Measurements from ENCODE around the gene PYM1.
"Not testable (repeated sequence)": the region's sequence is repeated elsewhere in the genome, so short reads cannot be mapped to it uniquely, and the experiment has no call there.

The PYM1 gene

DNA sequence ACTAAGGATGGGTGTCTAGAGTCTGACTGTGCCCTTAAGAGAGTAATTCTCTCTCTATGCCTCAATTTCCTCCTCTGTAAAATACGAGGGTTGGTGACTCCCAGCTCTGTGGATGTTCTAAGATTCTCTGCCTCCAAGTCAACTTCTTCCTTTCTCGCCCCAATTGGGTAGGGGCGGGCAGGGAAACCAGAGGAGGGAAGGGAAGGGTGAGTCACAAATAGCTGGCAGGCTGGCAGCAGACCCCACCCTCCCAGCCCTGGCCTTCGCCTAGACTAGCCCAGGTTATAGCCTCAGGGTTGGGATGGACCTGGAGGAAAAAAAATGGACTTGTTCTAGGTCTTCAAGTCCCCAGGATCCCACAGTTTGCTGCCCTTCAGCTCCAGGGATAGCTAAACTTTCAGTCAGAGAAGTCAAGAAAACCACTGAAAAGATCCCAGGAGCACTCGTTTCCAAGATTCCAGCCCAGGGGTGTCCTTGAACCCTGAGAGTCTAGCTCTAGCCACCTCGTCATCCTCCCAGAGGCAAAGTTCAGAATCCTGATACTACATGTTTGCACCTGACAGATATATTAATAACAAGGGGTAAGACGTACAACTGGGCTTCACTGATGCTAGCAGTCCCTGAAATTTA is 5.6 kb upstream of the PYM1 start:
- Mint-ChIP-seq H3K36me3 (ENCODE audit: low read depth) (peaks cover 69% of the 10 kb centered on the region), H3K4me3 (peak overlapping the region; percentile 99), H3K9me3 (no peaks in the 10 kb centered on the region), H3K27ac (peak overlapping the region; percentile 53), H3K4me1 (ENCODE audit: low read depth) (peaks cover 56% of the 10 kb centered on the region), H3K27me3 (ENCODE audit: low read depth) (no peaks in the 10 kb centered on the region)
- no peak for DNase-seq (ENCODE audit: low spot score)

DNA sequence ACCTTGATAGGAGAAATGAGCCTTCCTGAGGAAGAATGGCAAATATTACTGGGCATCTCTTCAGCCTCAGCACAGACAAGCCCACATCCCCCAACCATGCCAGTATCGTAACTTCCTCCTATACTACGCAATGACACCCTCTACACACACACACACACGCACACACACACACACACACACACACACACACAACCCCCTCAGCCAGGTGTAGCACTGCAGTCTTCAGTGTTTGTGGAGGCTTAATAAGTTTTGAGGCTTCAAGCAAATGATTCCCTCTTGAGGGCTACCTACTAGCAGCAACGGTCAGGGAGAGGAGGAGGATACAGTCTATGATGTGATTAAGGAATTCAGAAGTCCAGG is 4.8 kb upstream of the PYM1 start:
- peaks cover 53% of the 10 kb centered on the region for H3K4me1 Mint-ChIP-seq (ENCODE audit: low read depth)
- H3K27ac Mint-ChIP-seq: peak overlapping the region; percentile 97
- no peaks in the 10 kb centered on the region for H3K27me3 Mint-ChIP-seq (ENCODE audit: low read depth)
- H3K9me3 Mint-ChIP-seq: no peaks in the 10 kb centered on the region
- no peak for DNase-seq (ENCODE audit: low spot score)
- H3K4me3 Mint-ChIP-seq: peak overlapping the region; percentile 99
- peaks cover 62% of the 10 kb centered on the region for H3K36me3 Mint-ChIP-seq (ENCODE audit: low read depth)

DNA sequence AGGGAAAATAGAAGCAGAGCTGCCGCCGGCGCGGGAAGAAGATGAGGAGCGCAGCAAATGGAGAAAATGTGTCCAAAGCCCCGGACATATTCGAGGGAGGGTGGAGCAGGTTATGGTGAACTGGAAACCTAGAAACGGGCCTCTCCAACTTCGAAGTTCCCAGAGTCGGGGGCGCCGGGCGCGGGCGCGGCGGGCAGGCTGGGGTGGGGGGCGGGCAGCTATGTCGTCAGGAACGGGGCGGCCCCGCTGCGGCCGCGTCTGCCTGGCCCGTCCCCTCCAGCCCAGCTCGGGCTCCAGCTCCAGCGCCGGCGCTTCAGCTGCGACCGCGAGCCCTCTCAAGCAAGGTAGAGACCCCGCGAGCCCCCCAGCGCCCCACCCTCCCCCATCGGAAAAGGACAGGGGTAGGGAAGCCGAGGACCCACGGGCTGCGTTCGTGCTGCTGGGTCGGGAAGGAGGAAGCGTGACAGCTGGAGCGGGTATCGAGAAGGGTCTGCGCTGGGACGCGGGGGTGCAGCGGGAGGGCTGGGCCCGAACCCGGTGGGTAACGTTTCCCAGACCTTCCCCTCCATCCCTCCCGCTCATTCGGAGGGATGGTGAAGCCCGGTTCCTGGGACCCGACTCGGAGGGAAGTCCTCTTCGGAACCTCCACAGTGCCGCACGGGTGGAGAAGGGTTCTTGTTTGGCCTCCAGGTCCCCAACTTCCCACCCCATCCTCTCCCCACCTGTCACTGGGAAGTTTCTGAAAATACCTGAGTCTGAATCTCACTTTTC is 4.3 kb upstream of the PYM1 start:
- H3K4me3 Mint-ChIP-seq: peak overlapping the region; percentile 99
- H3K9me3 Mint-ChIP-seq: no peaks in the 10 kb centered on the region
- H3K36me3 Mint-ChIP-seq (ENCODE audit: low read depth): peaks cover 61% of the 10 kb centered on the region
- H3K4me1 Mint-ChIP-seq (ENCODE audit: low read depth): peaks cover 48% of the 10 kb centered on the region
- peaks cover under 1% of the 10 kb centered on the region for H3K27me3 Mint-ChIP-seq (ENCODE audit: low read depth)
- peak overlapping the region; percentile 97 for H3K27ac Mint-ChIP-seq
- peak; percentile 34 for DNase-seq (ENCODE audit: low spot score)

DNA sequence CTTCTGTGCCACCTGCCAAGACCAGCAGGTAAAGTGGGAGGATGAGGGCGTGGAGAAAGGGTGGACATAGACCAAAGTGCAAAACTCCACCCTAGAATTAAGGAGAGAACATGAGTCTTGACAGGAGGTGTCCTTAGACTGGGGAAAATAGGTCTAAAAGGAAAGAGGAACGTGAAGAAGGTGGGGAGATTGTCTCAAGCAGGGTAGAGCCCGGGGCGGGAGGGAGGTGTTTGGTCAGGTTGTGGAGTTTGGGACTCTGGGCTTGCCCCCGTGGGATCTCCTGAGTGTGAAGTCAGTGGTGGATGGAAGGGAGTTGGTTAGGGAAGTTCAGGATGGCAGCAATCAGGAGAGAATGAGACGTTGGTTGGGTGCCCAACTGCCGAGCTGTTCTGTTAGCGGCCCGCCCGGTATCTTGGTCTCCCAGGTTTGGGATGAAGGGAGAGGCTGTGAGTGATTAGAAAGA is 3.7 kb upstream of the PYM1 start:
- DNase-seq (ENCODE audit: low spot score): no peak
- H3K4me3 Mint-ChIP-seq: peak overlapping the region; percentile 99
- H3K4me1 Mint-ChIP-seq (ENCODE audit: low read depth): peaks cover 46% of the 10 kb centered on the region

DNA sequence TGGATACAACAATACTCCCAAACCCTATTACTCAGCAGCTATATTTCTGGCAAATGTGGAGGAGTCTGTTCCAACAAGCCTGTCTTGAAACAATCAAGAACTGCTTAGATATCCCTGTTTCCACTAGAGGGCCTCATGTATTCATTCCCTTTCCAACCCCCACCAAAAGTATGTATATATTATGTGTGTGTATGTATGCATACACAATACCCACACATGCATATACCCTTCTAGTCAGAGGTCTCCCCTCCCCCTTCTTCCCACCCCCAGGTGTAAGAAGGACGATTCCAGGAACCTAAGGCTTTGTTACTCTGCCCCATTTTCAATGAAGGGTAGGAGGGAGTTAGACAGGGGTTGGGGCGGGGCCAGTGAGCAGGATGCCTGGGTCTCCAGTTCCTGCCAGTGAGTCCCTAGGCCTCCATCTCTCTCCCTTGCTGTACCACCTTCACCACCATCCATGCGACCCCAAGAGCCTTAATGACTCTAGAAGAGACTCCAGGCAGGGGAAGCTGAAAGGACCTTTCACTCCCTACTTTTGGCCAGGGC is 3.1 kb upstream of the PYM1 start, which contains the start of gene DGKA:
DGKA (plus strand) TSS at position 392 of the 546 bp plus-strand sequence. CDS start 5,342 bp downstream, outside the sequence.
- peaks cover 56% of the 10 kb centered on the region for H3K36me3 Mint-ChIP-seq (ENCODE audit: low read depth)
- H3K4me1 Mint-ChIP-seq (ENCODE audit: low read depth): peaks cover 47% of the 10 kb centered on the region

More for the DNA sequence above, 3.7 kb upstream of the PYM1 start:
- Mint-ChIP-seq H3K9me3 (no peaks in the 10 kb centered on the region), H3K27ac (peak overlapping the region; percentile 97), H3K36me3 (ENCODE audit: low read depth) (peaks cover 56% of the 10 kb centered on the region), H3K27me3 (ENCODE audit: low read depth) (peaks cover 2% of the 10 kb centered on the region)

DNA sequence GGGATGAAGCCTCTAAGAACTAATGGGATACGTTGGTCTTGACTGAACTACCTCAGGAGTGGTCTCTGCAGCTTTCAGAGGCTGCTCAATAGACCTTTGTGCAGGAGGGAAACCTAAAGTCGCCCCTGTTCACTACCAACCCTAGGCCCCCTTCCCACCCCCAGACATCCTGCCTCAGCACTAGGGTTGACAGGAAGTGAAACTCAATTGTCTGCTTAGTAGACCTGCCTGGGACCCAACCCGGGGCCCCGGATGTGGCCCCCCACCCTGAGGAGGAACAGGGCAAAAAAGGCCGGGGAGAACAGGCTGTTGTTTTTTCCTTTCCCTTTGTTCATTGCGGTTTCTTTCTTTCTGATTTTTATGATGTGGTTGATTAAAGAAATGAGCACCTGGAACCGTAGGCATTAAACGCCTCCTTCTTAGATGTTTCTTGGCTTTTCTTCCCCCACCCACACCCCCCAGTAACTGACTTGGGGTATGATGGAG is 1.7 kb upstream of the PYM1 start:
- Mint-ChIP-seq H3K4me1 (ENCODE audit: low read depth) (peaks cover 44% of the 10 kb centered on the region), H3K27ac (peak overlapping the region; percentile 97), H3K36me3 (ENCODE audit: low read depth) (peaks cover 52% of the 10 kb centered on the region), H3K27me3 (ENCODE audit: low read depth) (peaks cover 2% of the 10 kb centered on the region), H3K4me3 (peak overlapping the region; percentile 99), H3K9me3 (no peaks in the 10 kb centered on the region)
- DNase-seq (ENCODE audit: low spot score): peak; percentile 85

More for the DNA sequence above, 3.1 kb upstream of the PYM1 start, which contains the start of gene DGKA:
- H3K9me3 Mint-ChIP-seq: no peaks in the 10 kb centered on the region
- H3K4me3 Mint-ChIP-seq: peak within 1 kb of the TSS; percentile 99
- DNase-seq (ENCODE audit: low spot score): peak; percentile 72
- H3K27me3 Mint-ChIP-seq (ENCODE audit: low read depth): peaks cover 2% of the 10 kb centered on the region
- H3K27ac Mint-ChIP-seq: peak within 1 kb of the TSS; percentile 97

DNA sequence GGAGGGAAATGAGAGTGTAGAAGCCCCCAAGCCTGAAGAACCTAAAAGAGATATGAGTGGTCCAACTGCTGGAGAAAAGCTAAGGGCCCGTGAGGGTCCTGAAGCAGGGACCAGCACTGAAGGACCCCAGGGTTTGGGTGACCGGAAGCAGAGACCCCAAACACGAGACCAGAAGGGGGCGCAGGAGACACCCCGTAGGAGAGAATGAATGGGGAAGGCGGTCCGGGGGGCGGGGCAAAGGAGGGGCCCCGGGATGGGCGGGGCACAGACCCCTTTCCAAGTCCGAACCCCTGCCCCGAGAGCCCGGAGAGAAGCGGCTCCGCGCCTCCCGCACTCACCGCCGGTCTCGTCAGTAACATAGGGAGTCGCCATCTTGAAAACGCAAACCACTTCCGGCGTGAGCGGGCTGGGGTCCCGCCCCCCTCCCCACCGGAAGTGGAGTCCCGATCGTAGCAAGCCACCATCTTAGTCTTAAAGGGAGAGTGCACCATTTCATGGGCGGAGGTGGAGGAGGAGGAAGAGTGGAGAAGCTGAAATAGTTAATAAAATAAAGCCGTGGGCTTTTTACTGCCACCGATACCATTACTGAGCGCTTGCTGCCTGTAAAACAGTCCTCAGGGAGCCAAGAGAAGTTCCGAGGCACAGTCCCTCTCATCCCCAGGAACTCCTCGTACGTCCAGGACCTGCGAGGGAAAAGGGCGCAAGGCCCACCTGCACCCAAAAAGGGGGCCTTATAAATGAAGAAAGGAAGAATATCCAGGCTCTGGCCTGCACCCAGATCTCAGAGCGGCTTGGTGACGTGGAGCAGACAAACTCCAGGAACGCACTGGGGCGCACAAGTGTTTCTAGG is 731 bp downstream of the PYM1 start:
- H3K27me3 Mint-ChIP-seq (ENCODE audit: low read depth): peaks cover 2% of the 10 kb centered on the region
- no peaks in the 10 kb centered on the region for H3K9me3 Mint-ChIP-seq
- peaks cover 44% of the 10 kb centered on the region for H3K4me1 Mint-ChIP-seq (ENCODE audit: low read depth)
- peak overlapping the region; percentile 97 for H3K27ac Mint-ChIP-seq
- DNase-seq (ENCODE audit: low spot score): peak; percentile 88
- H3K36me3 Mint-ChIP-seq (ENCODE audit: low read depth): peaks cover 47% of the 10 kb centered on the region
- peak overlapping the region; percentile 99 for H3K4me3 Mint-ChIP-seq

DNA sequence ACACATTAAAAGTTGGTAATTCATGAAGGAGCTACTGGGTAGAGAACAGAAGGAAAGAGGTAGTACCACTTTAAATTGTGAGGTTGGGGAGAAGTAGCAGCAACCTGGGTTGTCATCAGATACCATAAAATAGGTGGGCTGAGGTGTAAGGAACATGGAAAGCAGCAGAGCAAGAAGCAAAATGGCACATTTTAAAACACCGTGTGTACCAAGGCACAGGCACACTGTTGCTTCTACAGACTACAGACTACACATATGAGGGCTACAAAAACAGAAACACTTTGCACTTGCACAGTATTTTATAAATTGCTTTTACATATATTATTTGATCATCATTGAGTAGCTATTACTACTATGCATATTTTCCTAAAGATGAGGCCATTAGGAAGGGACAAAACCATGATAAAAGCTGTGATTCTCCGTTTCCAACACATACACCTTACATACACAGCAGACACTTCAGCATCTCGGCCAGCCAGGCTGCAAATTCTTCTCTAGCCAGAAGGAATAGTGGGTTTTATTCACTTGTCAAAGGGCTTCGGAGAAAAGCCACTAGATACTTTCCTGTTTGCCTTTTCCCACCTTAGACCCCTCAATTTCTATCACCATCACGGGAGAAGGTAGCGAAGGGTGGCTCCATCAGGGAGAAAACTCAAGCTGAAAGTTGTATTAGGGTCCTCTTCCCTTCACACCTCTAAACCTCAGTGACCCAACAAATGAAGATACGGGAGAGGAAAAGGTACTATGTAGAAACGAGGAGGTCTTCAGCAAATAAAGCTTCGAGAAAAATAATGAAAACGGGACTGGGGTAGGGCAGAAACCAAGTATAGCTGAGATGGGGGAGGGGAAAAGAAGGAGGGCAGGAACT is 1.6 kb downstream of the PYM1 start:
- Mint-ChIP-seq H3K36me3 (ENCODE audit: low read depth) (peaks cover 46% of the 10 kb centered on the region), H3K4me1 (ENCODE audit: low read depth) (peaks cover 51% of the 10 kb centered on the region), H3K4me3 (peak overlapping the region; percentile 99), H3K27ac (peak overlapping the region; percentile 97), H3K27me3 (ENCODE audit: low read depth) (peaks cover 2% of the 10 kb centered on the region), H3K9me3 (no peaks in the 10 kb centered on the region)
- DNase-seq (ENCODE audit: low spot score): no peak

DNA sequence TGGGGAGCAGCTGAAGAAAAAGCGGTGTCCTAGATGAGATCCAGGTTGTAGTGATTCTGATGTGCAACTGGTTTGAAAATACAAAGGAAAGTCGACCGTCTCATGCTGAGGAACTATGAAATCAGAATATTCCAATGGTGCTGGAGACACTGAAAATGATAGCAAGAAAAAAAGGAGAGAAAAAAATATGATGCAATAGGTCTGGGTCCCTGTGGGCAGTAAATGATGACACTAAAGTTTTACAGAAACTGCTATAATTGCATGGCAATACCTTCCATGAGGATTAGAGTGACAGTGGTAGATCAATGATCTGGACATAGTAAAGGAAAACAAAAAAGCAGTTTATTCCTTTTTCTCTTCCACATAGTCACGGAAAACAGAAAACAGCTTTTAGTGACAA is 2.3 kb downstream of the PYM1 start:
- Mint-ChIP-seq H3K4me3 (peak overlapping the region; percentile 99), H3K9me3 (no peaks in the 10 kb centered on the region), H3K36me3 (ENCODE audit: low read depth) (peaks cover 46% of the 10 kb centered on the region), H3K27me3 (ENCODE audit: low read depth) (peaks cover 2% of the 10 kb centered on the region), H3K27ac (peak overlapping the region; percentile 97), H3K4me1 (ENCODE audit: low read depth) (peaks cover 50% of the 10 kb centered on the region)
- DNase-seq (ENCODE audit: low spot score): no peak

DNA sequence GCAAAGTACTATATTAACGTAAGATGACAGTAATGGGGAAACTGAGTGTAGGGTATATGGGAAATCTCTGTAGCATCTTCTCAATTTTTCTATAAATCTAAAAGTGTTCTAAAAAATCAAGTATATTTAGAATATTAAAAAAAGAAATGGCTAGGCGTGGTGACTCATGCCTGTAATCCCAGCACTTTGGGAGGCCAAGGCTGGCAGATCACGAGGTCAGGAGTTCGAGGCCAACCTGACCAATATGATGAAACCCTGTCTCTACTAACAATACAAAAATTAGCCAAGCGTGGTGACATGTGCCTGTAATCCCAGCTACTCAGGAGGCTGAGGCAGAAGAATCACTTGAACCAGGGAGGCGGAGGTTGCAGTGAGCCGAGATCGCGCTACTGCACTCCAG is 4.0 kb downstream of the PYM1 start:
- not testable (repeated sequence) for H3K27ac Mint-ChIP-seq; H3K27me3 Mint-ChIP-seq (ENCODE audit: low read depth); H3K4me3 Mint-ChIP-seq; H3K9me3 Mint-ChIP-seq; DNase-seq (ENCODE audit: low spot score)
- peaks cover 43% of the 10 kb centered on the region for H3K36me3 Mint-ChIP-seq (ENCODE audit: low read depth)
- peaks cover 37% of the 10 kb centered on the region for H3K4me1 Mint-ChIP-seq (ENCODE audit: low read depth)

DNA sequence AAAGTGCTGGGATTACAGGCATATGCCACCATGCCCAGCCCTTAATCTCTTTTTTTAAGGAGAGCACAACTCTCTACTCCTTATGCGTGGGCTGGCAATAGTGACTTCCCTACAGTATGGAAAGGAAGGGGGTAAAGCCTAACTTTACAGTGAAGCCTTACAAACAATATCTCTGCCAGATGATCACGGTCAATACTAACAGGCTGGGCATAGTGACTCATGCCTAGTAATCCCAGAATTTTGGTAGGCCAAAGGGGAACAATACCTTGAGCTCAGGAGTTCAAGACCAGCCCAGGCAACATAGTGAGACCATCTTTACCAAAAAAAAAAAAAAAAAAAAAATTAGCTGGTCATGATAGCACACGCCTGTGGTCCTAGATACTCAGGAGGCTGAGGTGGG is 5.6 kb downstream of the PYM1 start:
- DNase-seq (ENCODE audit: low spot score): no peak
- Mint-ChIP-seq H3K27ac (no peak overlapping the region), H3K9me3 (no peaks in the 10 kb centered on the region), H3K4me3 (no peak overlapping the region), H3K4me1 (ENCODE audit: low read depth) (peaks cover 37% of the 10 kb centered on the region), H3K27me3 (ENCODE audit: low read depth) (peaks cover 2% of the 10 kb centered on the region), H3K36me3 (ENCODE audit: low read depth) (peaks cover 43% of the 10 kb centered on the region)

DNA sequence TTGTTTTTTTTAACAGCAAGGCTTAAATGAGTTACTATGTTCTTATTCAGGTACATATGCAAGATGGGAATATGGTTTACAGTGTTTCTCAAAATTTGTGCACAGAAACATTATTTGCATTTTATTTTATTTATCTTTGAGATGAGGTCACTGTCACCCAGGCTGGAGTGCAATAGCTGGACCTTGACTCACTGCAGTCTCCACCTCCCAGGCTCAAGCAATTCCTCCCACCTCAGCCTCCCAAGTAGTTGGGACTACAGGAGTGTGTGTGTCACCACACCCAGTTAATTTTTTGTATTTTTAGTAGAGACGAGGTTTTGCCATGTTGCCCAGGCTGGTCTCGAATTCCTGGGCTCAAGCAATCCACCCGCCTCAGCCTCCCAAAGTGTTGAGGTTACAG is 8.7 kb downstream of the PYM1 start:
- H3K27me3 Mint-ChIP-seq (ENCODE audit: low read depth); H3K4me3 Mint-ChIP-seq; DNase-seq (ENCODE audit: low spot score); H3K9me3 Mint-ChIP-seq; H3K27ac Mint-ChIP-seq: not testable (repeated sequence)
- Mint-ChIP-seq H3K36me3 (ENCODE audit: low read depth) (peaks cover 33% of the 10 kb centered on the region), H3K4me1 (ENCODE audit: low read depth) (peaks cover 32% of the 10 kb centered on the region)

DNA sequence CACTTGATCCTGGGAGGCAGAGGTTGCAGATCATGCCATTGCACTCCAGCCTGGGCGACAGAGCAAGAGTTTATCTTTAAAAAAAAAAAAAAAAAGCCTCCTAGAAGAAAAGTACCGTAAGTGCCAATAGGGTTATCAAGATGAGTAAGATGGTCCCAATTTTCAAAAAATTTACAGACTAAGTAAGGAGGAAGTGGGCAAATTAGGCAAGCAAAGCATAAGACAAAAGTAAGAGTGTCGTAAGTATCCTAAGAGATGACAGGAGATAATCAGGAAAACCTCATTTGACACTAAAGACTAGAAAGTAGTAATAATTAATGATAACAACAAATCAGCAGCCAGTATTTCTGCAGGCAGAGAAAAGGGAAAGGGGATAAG is 12.2 kb downstream of the PYM1 start:
- Mint-ChIP-seq H3K27me3 (ENCODE audit: low read depth) (no peaks in the 10 kb centered on the region), H3K4me3 (peak overlapping the region; percentile 15)

More for the DNA sequence above, 12.2 kb downstream of the PYM1 start:
- H3K9me3 Mint-ChIP-seq: no peaks in the 10 kb centered on the region
- peaks cover 25% of the 10 kb centered on the region for H3K4me1 Mint-ChIP-seq (ENCODE audit: low read depth)
- no peak for DNase-seq (ENCODE audit: low spot score)
- peaks cover 26% of the 10 kb centered on the region for H3K36me3 Mint-ChIP-seq (ENCODE audit: low read depth)
- peak overlapping the region; percentile 18 for H3K27ac Mint-ChIP-seq

Data from T-helper 2 cell treated with Interferon-gamma antibody and Interleukin-4, amounts not matched to agents 5 μg/mL and 100 μg/mL, for 36 hours (primary cell).